Measurements from ENCODE around the gene CBARP. TPM values are rescaled to one million over a fixed set of nuclear protein-coding genes. Genes with fewer than 3 reads are reported as not detected.

CBARP gene
- polyA plus RNA-seq, 1 donor from 2014 or later: 18.2 TPM

DNA sequence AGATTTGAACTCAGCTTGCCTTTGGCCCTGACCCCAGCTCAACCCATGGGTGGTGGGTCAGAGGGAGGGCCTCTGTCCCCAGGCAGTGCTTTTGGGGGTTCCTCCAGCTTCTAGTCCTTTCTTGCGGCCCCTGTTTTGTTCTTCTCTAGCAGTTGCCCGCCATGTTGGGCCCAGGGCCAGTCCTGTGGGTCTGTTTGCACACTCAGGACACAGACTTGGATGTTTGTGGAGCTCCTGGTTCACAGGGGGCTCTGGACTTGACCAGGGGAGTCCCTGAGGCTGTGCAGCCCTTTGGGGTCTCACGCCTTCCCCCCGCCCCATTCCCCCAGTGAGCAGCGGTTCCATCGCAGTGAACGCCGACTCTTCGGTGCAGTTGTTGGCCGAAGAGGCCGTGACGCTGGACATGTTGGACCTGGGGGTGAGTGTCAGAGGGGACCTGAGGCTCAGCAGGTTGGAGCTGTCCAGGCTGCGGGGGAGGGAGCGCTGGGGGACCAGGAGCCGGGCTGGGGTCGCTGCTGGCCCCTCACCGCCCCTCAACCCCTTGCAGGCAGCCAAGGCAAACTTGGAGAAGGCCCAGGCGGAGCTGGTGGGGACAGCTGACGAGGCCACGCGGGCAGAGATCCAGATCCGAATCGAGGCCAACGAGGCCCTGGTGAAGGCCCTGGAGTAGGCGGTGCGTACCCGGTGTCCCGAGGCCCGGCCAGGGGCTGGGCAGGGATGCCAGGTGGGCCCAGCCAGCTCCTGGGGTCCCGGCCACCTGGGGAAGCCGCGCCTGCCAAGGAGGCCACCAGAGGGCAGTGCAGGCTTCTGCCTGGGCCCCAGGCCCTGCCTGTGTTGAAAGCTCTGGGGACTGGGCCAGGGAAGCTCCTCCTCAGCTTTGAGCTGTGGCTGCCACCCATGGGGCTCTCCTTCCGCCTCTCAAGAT lies 6.2 kb upstream of the CBARP start:
- peak overlapping the region; percentile 55 for H3K27ac ChIP-seq (ENCODE audit: low read length)
- no peaks in the 10 kb centered on the region for H3K27me3 ChIP-seq (ENCODE audit: insufficient read depth, low read depth, low read length)
- H3F3A ChIP-seq (ENCODE audit: insufficient read depth, low read length, poor library complexity, severe bottlenecking): no peaks in the 10 kb centered on the region
- peaks cover 8% of the 10 kb centered on the region for H3K79me2 ChIP-seq (replicated peaks; ENCODE audit: insufficient read depth, low read length)
- H3K9me2 ChIP-seq (ENCODE audit: insufficient read depth, low read length): no peaks in the 10 kb centered on the region
- no peaks in the 10 kb centered on the region for H3K36me3 ChIP-seq (ENCODE audit: insufficient read depth, low read length)
- peak overlapping the region; percentile 52 for H3K9ac ChIP-seq (ENCODE audit: low read length)
- H4K20me1 ChIP-seq (ENCODE audit: insufficient read depth): no peaks in the 10 kb centered on the region
- H2AFZ ChIP-seq (ENCODE audit: low read depth, low read length): no peak overlapping the region
- TF ChIP-seq CTCF (IDR thresholded peaks at IDR 0.05; ENCODE audit: poor library complexity, severe bottlenecking) (peak; percentile 92), EP300 (conservative IDR thresholded peaks at IDR 0.05; ENCODE audit: poor library complexity, severe bottlenecking) (no peak), SMC3 (conservative IDR thresholded peaks at IDR 0.05; ENCODE audit: poor library complexity) (peak; percentile 75), RAD21 (conservative IDR thresholded peaks at IDR 0.05) (peak; percentile 82), MXI1 (conservative IDR thresholded peaks at IDR 0.05; ENCODE audit: poor library complexity, severe bottlenecking) (no peak), TAF1 (IDR thresholded peaks at IDR 0.05; ENCODE audit: low read depth) (no peak), EZH2 (IDR thresholded peaks at IDR 0.05; ENCODE audit: borderline replicate concordance, insufficient read depth, low read length, poor library complexity, severe bottlenecking) (no peak), POLR2AphosphoS5 (IDR thresholded peaks at IDR 0.05) (no peak)
- TF ChIP-seq, protein P1, sequence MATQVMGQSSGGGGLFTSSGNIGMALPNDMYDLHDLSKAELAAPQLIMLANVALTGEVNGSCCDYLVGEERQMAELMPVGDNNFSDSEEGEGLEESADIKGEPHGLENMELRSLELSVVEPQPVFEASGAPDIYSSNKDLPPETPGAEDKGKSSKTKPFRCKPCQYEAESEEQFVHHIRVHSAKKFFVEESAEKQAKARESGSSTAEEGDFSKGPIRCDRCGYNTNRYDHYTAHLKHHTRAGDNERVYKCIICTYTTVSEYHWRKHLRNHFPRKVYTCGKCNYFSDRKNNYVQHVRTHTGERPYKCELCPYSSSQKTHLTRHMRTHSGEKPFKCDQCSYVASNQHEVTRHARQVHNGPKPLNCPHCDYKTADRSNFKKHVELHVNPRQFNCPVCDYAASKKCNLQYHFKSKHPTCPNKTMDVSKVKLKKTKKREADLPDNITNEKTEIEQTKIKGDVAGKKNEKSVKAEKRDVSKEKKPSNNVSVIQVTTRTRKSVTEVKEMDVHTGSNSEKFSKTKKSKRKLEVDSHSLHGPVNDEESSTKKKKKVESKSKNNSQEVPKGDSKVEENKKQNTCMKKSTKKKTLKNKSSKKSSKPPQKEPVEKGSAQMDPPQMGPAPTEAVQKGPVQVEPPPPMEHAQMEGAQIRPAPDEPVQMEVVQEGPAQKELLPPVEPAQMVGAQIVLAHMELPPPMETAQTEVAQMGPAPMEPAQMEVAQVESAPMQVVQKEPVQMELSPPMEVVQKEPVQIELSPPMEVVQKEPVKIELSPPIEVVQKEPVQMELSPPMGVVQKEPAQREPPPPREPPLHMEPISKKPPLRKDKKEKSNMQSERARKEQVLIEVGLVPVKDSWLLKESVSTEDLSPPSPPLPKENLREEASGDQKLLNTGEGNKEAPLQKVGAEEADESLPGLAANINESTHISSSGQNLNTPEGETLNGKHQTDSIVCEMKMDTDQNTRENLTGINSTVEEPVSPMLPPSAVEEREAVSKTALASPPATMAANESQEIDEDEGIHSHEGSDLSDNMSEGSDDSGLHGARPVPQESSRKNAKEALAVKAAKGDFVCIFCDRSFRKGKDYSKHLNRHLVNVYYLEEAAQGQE (IDR thresholded peaks at IDR 0.05; ENCODE audit: borderline replicate concordance): no peak
- H3K4me2 ChIP-seq (ENCODE audit: low read length): no peak overlapping the region
- H3K4me3 ChIP-seq (ENCODE audit: low read length): peak overlapping the region; percentile 30
- no peaks in the 10 kb centered on the region for H3K9me3 ChIP-seq (ENCODE audit: low read length)

GRCh38 chr19:1241417-1242095 lies 3.8 kb upstream of the CBARP start, which contains the start of gene ATP5F1D:
ATP5F1D (plus strand) TSS chr19:1241751; CDS start chr19:1241851, 100 bp downstream.
- no peaks in the 10 kb centered on the region for H3K79me2 ChIP-seq (replicated peaks; ENCODE audit: insufficient read depth, low read length)
- H3K27ac ChIP-seq (ENCODE audit: low read length): peak within 1 kb of the TSS; percentile 73
- H3F3A ChIP-seq (ENCODE audit: insufficient read depth, low read length, poor library complexity, severe bottlenecking): peaks cover 4% of the 10 kb centered on the region
- peak within 1 kb of the TSS; percentile 84 for H3K4me2 ChIP-seq (ENCODE audit: low read length)
- H3K9me2 ChIP-seq (ENCODE audit: insufficient read depth, low read length): no peaks in the 10 kb centered on the region
- peak within 1 kb of the TSS; percentile 82 for H3K9ac ChIP-seq (ENCODE audit: low read length)
- H4K20me1 ChIP-seq (ENCODE audit: insufficient read depth): no peaks in the 10 kb centered on the region
- H2AFZ ChIP-seq (ENCODE audit: low read depth, low read length): peak within 1 kb of the TSS; percentile 14
- TF ChIP-seq, protein P1 (IDR thresholded peaks at IDR 0.05; ENCODE audit: borderline replicate concordance): no peak
- TF ChIP-seq EZH2 (IDR thresholded peaks at IDR 0.05; ENCODE audit: borderline replicate concordance, insufficient read depth, low read length, poor library complexity, severe bottlenecking): no peak
- TF ChIP-seq TAF1 (IDR thresholded peaks at IDR 0.05; ENCODE audit: low read depth): no peak
- TF ChIP-seq EP300 (conservative IDR thresholded peaks at IDR 0.05; ENCODE audit: poor library complexity, severe bottlenecking): peak; percentile 60
- peak; percentile 19 for TF ChIP-seq SMC3 (conservative IDR thresholded peaks at IDR 0.05; ENCODE audit: poor library complexity)
- TF ChIP-seq CTCF (IDR thresholded peaks at IDR 0.05; ENCODE audit: poor library complexity, severe bottlenecking): no peak
- TF ChIP-seq RAD21 (conservative IDR thresholded peaks at IDR 0.05): no peak
- TF ChIP-seq MXI1 (conservative IDR thresholded peaks at IDR 0.05; ENCODE audit: poor library complexity, severe bottlenecking): peak; percentile 74
- peak; percentile 81 for TF ChIP-seq POLR2AphosphoS5 (IDR thresholded peaks at IDR 0.05)
- H3K27me3 ChIP-seq (ENCODE audit: insufficient read depth, low read depth, low read length): no peaks in the 10 kb centered on the region
- peak within 1 kb of the TSS; percentile 88 for H3K4me3 ChIP-seq (ENCODE audit: low read length)
- H3K36me3 ChIP-seq (ENCODE audit: insufficient read depth, low read length): no peaks in the 10 kb centered on the region
- H3K9me3 ChIP-seq (ENCODE audit: low read length): no peaks in the 10 kb centered on the region
